ENCODE results near the gene PTPRCAP. TPM values are rescaled to one million over a fixed set of nuclear protein-coding genes. Genes with fewer than 3 reads are reported as not detected.
A peak's percentile ranks its signal among the peaks of the same experiment; 100 is the strongest.

Gene PTPRCAP
- total and polyA plus RNA-seq, 3 experiments from 2014 or later: 145 to 1,075 (median 163) TPM

GRCh38 chr11:67433536-67434394, 3.7 kb downstream of the PTPRCAP start:
- peaks cover 32 to 79% (median 37%) of the 10 kb centered on the region in 3 donors for H3K4me1 Mint-ChIP-seq
- H3K36me3 ChIP-seq (ENCODE audit: insufficient read depth, low read length): peaks cover 25% of the 10 kb centered on the region
- H3K4me3 ChIP-seq (ENCODE audit: low read length): peak overlapping the region; percentile 95
- H3K27me3 ChIP-seq (ENCODE audit: insufficient read depth, low read length, poor library complexity, severe bottlenecking): no peaks in the 10 kb centered on the region
- DNase-seq: peak in 2 of 5 donors; percentile 21 to 30
- peak overlapping the region; percentile 61 to 99 (median 97) for H3K4me3 Mint-ChIP-seq
- no peaks in the 10 kb centered on the region for H3K27me3 Mint-ChIP-seq
- peak overlapping the region; percentile 31 for H3K27ac ChIP-seq (ENCODE audit: low read depth, low read length)
- no peaks in the 10 kb centered on the region for H3K9me3 Mint-ChIP-seq
- H3K9me3 ChIP-seq (ENCODE audit: low read length): no peaks in the 10 kb centered on the region
- peak overlapping the region; percentile 71 to 98 (median 86) for H3K27ac Mint-ChIP-seq
- peaks cover 61% of the 10 kb centered on the region for H3K4me1 ChIP-seq (ENCODE audit: insufficient read depth, low read length)
- H3K36me3 Mint-ChIP-seq: peaks cover 0 to 63% (median 6%) of the 10 kb centered on the region in 3 donors
- CTCF ChIA-PET: interaction anchor here (0.9 to 4.5 kb wide), 6 partner anchors 21 to 71 kb away, joined by 3 to 23 read pairs (median 4); partner anchors contain the start of genes PPP1CA, RAD9A and TBC1D10C
- POLR2A ChIA-PET: interaction anchor here (0.6 to 10.1 kb wide), 10 partner anchors 9 to 58 kb away, joined by 3 to 203 read pairs (median 4); partner anchors contain the start of genes CORO1B, PPP1CA and TBC1D10C

- peaks cover 25% of the 10 kb centered on the region for H3K36me3 ChIP-seq (ENCODE audit: insufficient read depth, low read length)
- H3K4me3 ChIP-seq (ENCODE audit: low read length): no peak overlapping the region
- H3K27me3 Mint-ChIP-seq: peaks cover 0 to 3% of the 10 kb centered on the region in 2 donors
- ChIA-PET CTCF (interaction anchor here (0.9 to 4.5 kb wide), 7 partner anchors 20 to 72 kb away, joined by 3 to 23 read pairs (median 3); partner anchors contain the start of genes AIP, PPP1CA, RAD9A and TBC1D10C), POLR2A (interaction anchor here (0.5 to 10.1 kb wide), 7 partner anchors 11 to 59 kb away, joined by 3 to 203 read pairs (median 5); partner anchors contain the start of genes PPP1CA and TBC1D10C)
- no peak for DNase-seq
- H3K4me3 Mint-ChIP-seq: peak overlapping the region in 4 of 7 donors; percentile 54 to 81 (median 56)
- peak overlapping the region in 6 of 8 donors; percentile 71 to 97 (median 80) for H3K27ac Mint-ChIP-seq
- H3K27me3 ChIP-seq (ENCODE audit: insufficient read depth, low read length, poor library complexity, severe bottlenecking): no peaks in the 10 kb centered on the region
- no peak overlapping the region for H3K27ac ChIP-seq (ENCODE audit: low read depth, low read length)
- H3K36me3 Mint-ChIP-seq: peaks cover 0 to 67% (median 6%) of the 10 kb centered on the region in 3 donors
- H3K9me3 Mint-ChIP-seq: no peaks in the 10 kb centered on the region
- H3K4me1 ChIP-seq (ENCODE audit: insufficient read depth, low read length): peaks cover 62% of the 10 kb centered on the region
- H3K4me1 Mint-ChIP-seq: peaks cover 37 to 83% (median 40%) of the 10 kb centered on the region in 3 donors
- H3K9me3 ChIP-seq (ENCODE audit: low read length): no peaks in the 10 kb centered on the region
These were observed 4.7 kb downstream of the PTPRCAP start for GRCh38 chr11:67432655-67433349.

- peaks cover 25% of the 10 kb centered on the region for H3K36me3 ChIP-seq (ENCODE audit: insufficient read depth, low read length)
- DNase-seq: no peak
- Mint-ChIP-seq H3K9me3 (no peaks in the 10 kb centered on the region), H3K27me3 (peaks cover 0 to 5% of the 10 kb centered on the region in 2 donors), H3K27ac (peak overlapping the region; percentile 62 to 97 (median 81)), H3K4me3 (peak overlapping the region in 6 of 7 donors; percentile 18 to 83 (median 38)), H3K4me1 (peaks cover 45 to 86% (median 48%) of the 10 kb centered on the region in 3 donors), H3K36me3 (peaks cover 0 to 57% (median 6%) of the 10 kb centered on the region in 3 donors)
- no peaks in the 10 kb centered on the region for H3K9me3 ChIP-seq (ENCODE audit: low read length)
- POLR2A ChIA-PET: interaction anchor here (0.8 to 10.1 kb wide), 5 partner anchors 14 to 37 kb away, joined by 3 to 203 read pairs (median 3); partner anchors contain the start of genes PPP1CA, TBC1D10C and TMEM134
- H3K4me1 ChIP-seq (ENCODE audit: insufficient read depth, low read length): peaks cover 69% of the 10 kb centered on the region
- CTCF ChIA-PET: interaction anchor here (0.8 to 4.5 kb wide), 6 partner anchors 8 to 51 kb away, joined by 3 to 23 read pairs (median 3); partner anchors contain the start of genes AIP, PPP1CA and TBC1D10C
- no peak overlapping the region for H3K4me3 ChIP-seq (ENCODE audit: low read length)
- no peak overlapping the region for H3K27ac ChIP-seq (ENCODE audit: low read depth, low read length)
- H3K27me3 ChIP-seq (ENCODE audit: insufficient read depth, low read length, poor library complexity, severe bottlenecking): no peaks in the 10 kb centered on the region
These were observed 5.9 kb downstream of the PTPRCAP start for GRCh38 chr11:67431346-67432249.

- Mint-ChIP-seq H3K9me3 (no peaks in the 10 kb centered on the region), H3K36me3 (peaks cover 0 to 45% (median 2%) of the 10 kb centered on the region in 3 donors), H3K27me3 (peaks cover 0 to 6% of the 10 kb centered on the region in 2 donors), H3K4me3 (peak overlapping the region; percentile 53 to 99 (median 99)), H3K27ac (peak overlapping the region in 6 of 8 donors; percentile 11 to 99 (median 62)), H3K4me1 (peaks cover 36 to 74% (median 43%) of the 10 kb centered on the region in 3 donors)
- peaks cover 53% of the 10 kb centered on the region for H3K4me1 ChIP-seq (ENCODE audit: insufficient read depth, low read length)
- peaks cover 14% of the 10 kb centered on the region for H3K36me3 ChIP-seq (ENCODE audit: insufficient read depth, low read length)
- H3K27ac ChIP-seq (ENCODE audit: low read depth, low read length): peak overlapping the region; percentile 91
- H3K27me3 ChIP-seq (ENCODE audit: insufficient read depth, low read length, poor library complexity, severe bottlenecking): no peaks in the 10 kb centered on the region
- DNase-seq: no peak
- H3K4me3 ChIP-seq (ENCODE audit: low read length): no peak overlapping the region
- POLR2A ChIA-PET: interaction anchor here (0.5 to 10.1 kb wide), 7 partner anchors 8 to 56 kb away, joined by 3 to 203 read pairs (median 20); partner anchors contain the start of genes CORO1B, PPP1CA, PTPRCAP and TBC1D10C
- H3K9me3 ChIP-seq (ENCODE audit: low read length): no peaks in the 10 kb centered on the region
- CTCF ChIA-PET: interaction anchor here (0.9 to 2.8 kb wide), 4 partner anchors 7 to 29 kb away, joined by 3 to 18 read pairs (median 6); partner anchors contain the start of genes PTPRCAP and TBC1D10C
These were observed 7.8 kb downstream of the PTPRCAP start for GRCh38 chr11:67429722-67430121.

GRCh38 chr11:67429038-67429668, 8.3 kb downstream of the PTPRCAP start:
- DNase-seq: no peak
- Histone ChIP-seq H3K27ac (ENCODE audit: low read depth, low read length) (peak overlapping the region; percentile 91), H3K36me3 (ENCODE audit: insufficient read depth, low read length) (peaks cover 14% of the 10 kb centered on the region), H3K4me1 (ENCODE audit: insufficient read depth, low read length) (peaks cover 47% of the 10 kb centered on the region), H3K4me3 (ENCODE audit: low read length) (peak overlapping the region; percentile 76), H3K27me3 (ENCODE audit: insufficient read depth, low read length, poor library complexity, severe bottlenecking) (no peaks in the 10 kb centered on the region), H3K9me3 (ENCODE audit: low read length) (no peaks in the 10 kb centered on the region)
- Mint-ChIP-seq H3K4me1 (peaks cover 33 to 69% (median 38%) of the 10 kb centered on the region in 3 donors), H3K27me3 (peaks cover 0 to 6% of the 10 kb centered on the region in 2 donors), H3K4me3 (peak overlapping the region; percentile 94 to 100 (median 99)), H3K9me3 (no peaks in the 10 kb centered on the region), H3K36me3 (peaks cover 0 to 39% (median 2%) of the 10 kb centered on the region in 3 donors), H3K27ac (peak overlapping the region; percentile 93 to 99 (median 98))
- CTCF ChIA-PET: interaction anchor here (1.0 to 2.8 kb wide), 8 partner anchors 8 to 167 kb away, joined by 3 to 18 read pairs (median 4); partner anchors contain the start of genes PPP1CA, PTPRCAP and TBC1D10C
- POLR2A ChIA-PET: interaction anchor here (0.5 to 3.6 kb wide), 12 partner anchors 9 to 144 kb away, joined by 3 to 39 read pairs (median 7); partner anchors contain the start of genes CABP4, PITPNM1, PPP1CA and PTPRCAP
